Measurements from ENCODE around the gene HIP1. TPM values are rescaled to one million over a fixed set of nuclear protein-coding genes. Genes with fewer than 3 reads are reported as not detected.

HIP1 gene
- total RNA-seq, 1 donor from 2014 or later = 14.0 TPM

DNA sequence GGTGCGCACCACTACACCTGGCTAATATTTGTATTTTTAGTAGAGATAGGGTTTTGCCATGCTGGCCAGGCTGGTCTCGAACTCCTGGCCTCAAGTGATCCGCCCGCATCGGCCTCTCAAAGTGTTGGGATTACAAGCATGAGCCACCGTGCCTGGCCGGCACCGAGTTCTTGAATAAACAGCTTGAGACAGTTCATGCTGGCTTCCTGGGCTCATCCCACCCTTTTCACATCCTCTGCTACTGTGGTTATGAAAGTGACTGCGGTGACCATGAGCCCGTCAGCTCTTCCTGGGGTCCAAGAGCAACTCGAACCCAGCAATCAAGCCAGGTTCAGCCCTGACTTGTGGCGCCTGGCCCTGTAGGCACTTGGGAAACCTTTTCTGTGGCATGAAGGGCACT lies 38.7 kb downstream of the HIP1 start:
- Mint-ChIP-seq H3K9me3 (ENCODE audit: unreplicated experiment) (no peaks in the 10 kb centered on the region), H3K4me3 (ENCODE audit: unreplicated experiment) (no peak overlapping the region), H3K27me3 (ENCODE audit: low read depth, unreplicated experiment) (peaks cover 9% of the 10 kb centered on the region), H3K4me1 (ENCODE audit: low read depth, unreplicated experiment) (no peaks in the 10 kb centered on the region), H3K36me3 (ENCODE audit: low read depth, unreplicated experiment) (no peaks in the 10 kb centered on the region), H3K27ac (ENCODE audit: unreplicated experiment) (no peak overlapping the region)
- Histone ChIP-seq H3K27ac (ENCODE audit: low read depth, low read length) (no peak overlapping the region), H3K36me3 (ENCODE audit: insufficient read depth, low read length) (no peaks in the 10 kb centered on the region), H3K4me2 (ENCODE audit: low read length) (no peak overlapping the region), H3K4me1 (ENCODE audit: insufficient read depth, low read length) (no peaks in the 10 kb centered on the region), H4K20me1 (ENCODE audit: insufficient read depth, low read length) (no peaks in the 10 kb centered on the region), H2AFZ (ENCODE audit: low read depth, low read length) (no peak overlapping the region), H3K9ac (ENCODE audit: low read length) (no peak overlapping the region), H3K9me3 (ENCODE audit: insufficient read depth, low read depth, low read length) (no peaks in the 10 kb centered on the region), H3K4me3 (ENCODE audit: insufficient read depth, low read depth, low read length) (no peak overlapping the region), H3K79me2 (ENCODE audit: insufficient read depth, low read length) (no peaks in the 10 kb centered on the region), H3K27me3 (ENCODE audit: insufficient read depth, low read length) (no peaks in the 10 kb centered on the region)
- no peak for DNase-seq (ENCODE audit: low read depth)
- no peak for TF ChIP-seq EZH2 (IDR thresholded peaks at IDR 0.05; ENCODE audit: insufficient read depth, low read length)
- TF ChIP-seq CTCF (IDR thresholded peaks at IDR 0.05; ENCODE audit: insufficient read depth, low read depth, low read length) = no peak
- FAIRE-seq = no peak

GRCh38 chr7:75698358-75698757 lies 40.4 kb downstream of the HIP1 start:
- Histone ChIP-seq H3K9me3 (ENCODE audit: insufficient read depth, low read depth, low read length) (no peaks in the 10 kb centered on the region), H3K27ac (ENCODE audit: low read depth, low read length) (no peak overlapping the region), H3K9ac (ENCODE audit: low read length) (no peak overlapping the region), H3K27me3 (ENCODE audit: insufficient read depth, low read length) (no peaks in the 10 kb centered on the region), H4K20me1 (ENCODE audit: insufficient read depth, low read length) (no peaks in the 10 kb centered on the region), H3K4me3 (ENCODE audit: insufficient read depth, low read depth, low read length) (no peak overlapping the region), H3K4me1 (ENCODE audit: insufficient read depth, low read length) (no peaks in the 10 kb centered on the region), H3K79me2 (ENCODE audit: insufficient read depth, low read length) (no peaks in the 10 kb centered on the region), H2AFZ (ENCODE audit: low read depth, low read length) (no peak overlapping the region), H3K36me3 (ENCODE audit: insufficient read depth, low read length) (no peaks in the 10 kb centered on the region), H3K4me2 (ENCODE audit: low read length) (no peak overlapping the region)
- no peaks in the 10 kb centered on the region for H3K4me1 Mint-ChIP-seq (ENCODE audit: low read depth, unreplicated experiment)
- H3K9me3 Mint-ChIP-seq (ENCODE audit: unreplicated experiment) = no peaks in the 10 kb centered on the region
- H3K4me3 Mint-ChIP-seq (ENCODE audit: unreplicated experiment) = no peak overlapping the region
- peaks cover 9% of the 10 kb centered on the region for H3K27me3 Mint-ChIP-seq (ENCODE audit: low read depth, unreplicated experiment)
- no peak overlapping the region for H3K27ac Mint-ChIP-seq (ENCODE audit: unreplicated experiment)
- H3K36me3 Mint-ChIP-seq (ENCODE audit: low read depth, unreplicated experiment) = no peaks in the 10 kb centered on the region
- DNase-seq (ENCODE audit: low read depth) (no peak), FAIRE-seq (no peak)
- TF ChIP-seq CTCF (IDR thresholded peaks at IDR 0.05; ENCODE audit: insufficient read depth, low read depth, low read length) = no peak
- no peak for TF ChIP-seq EZH2 (IDR thresholded peaks at IDR 0.05; ENCODE audit: insufficient read depth, low read length)

GRCh38 chr7:75696263-75697037 lies 42.3 kb downstream of the HIP1 start:
- no peak overlapping the region for H3K9ac ChIP-seq (ENCODE audit: low read length)
- no peaks in the 10 kb centered on the region for H3K4me1 ChIP-seq (ENCODE audit: insufficient read depth, low read length)
- H3K9me3 ChIP-seq (ENCODE audit: insufficient read depth, low read depth, low read length) = no peaks in the 10 kb centered on the region
- H3K9me3 Mint-ChIP-seq (ENCODE audit: unreplicated experiment) = no peaks in the 10 kb centered on the region
- DNase-seq (ENCODE audit: low read depth) = no peak
- no peaks in the 10 kb centered on the region for H4K20me1 ChIP-seq (ENCODE audit: insufficient read depth, low read length)
- no peak overlapping the region for H3K4me3 Mint-ChIP-seq (ENCODE audit: unreplicated experiment)
- no peaks in the 10 kb centered on the region for H3K36me3 Mint-ChIP-seq (ENCODE audit: low read depth, unreplicated experiment)
- no peaks in the 10 kb centered on the region for H3K79me2 ChIP-seq (ENCODE audit: insufficient read depth, low read length)
- peaks cover 5% of the 10 kb centered on the region for H3K27me3 Mint-ChIP-seq (ENCODE audit: low read depth, unreplicated experiment)
- no peak for FAIRE-seq
- no peak overlapping the region for H3K4me3 ChIP-seq (ENCODE audit: insufficient read depth, low read depth, low read length)
- H3K36me3 ChIP-seq (ENCODE audit: insufficient read depth, low read length) = no peaks in the 10 kb centered on the region
- H3K4me1 Mint-ChIP-seq (ENCODE audit: low read depth, unreplicated experiment) = no peaks in the 10 kb centered on the region
- H3K4me2 ChIP-seq (ENCODE audit: low read length) = no peak overlapping the region
- no peaks in the 10 kb centered on the region for H3K27me3 ChIP-seq (ENCODE audit: insufficient read depth, low read length)
- no peak for TF ChIP-seq CTCF (IDR thresholded peaks at IDR 0.05; ENCODE audit: insufficient read depth, low read depth, low read length)
- TF ChIP-seq EZH2 (IDR thresholded peaks at IDR 0.05; ENCODE audit: insufficient read depth, low read length) = no peak
- no peak overlapping the region for H3K27ac Mint-ChIP-seq (ENCODE audit: unreplicated experiment)
- H3K27ac ChIP-seq (ENCODE audit: low read depth, low read length) = no peak overlapping the region
- H2AFZ ChIP-seq (ENCODE audit: low read depth, low read length) = no peak overlapping the region

Data from astrocyte (in vitro differentiated cells and primary cell).